CMK (cell line): ENCODE results near the gene EMC8.
"Not testable (repeated sequence)": the region's sequence is repeated elsewhere in the genome, so short reads cannot be mapped to it uniquely, and the experiment has no call there.

Experiments
- DNase-seq: peaks from one replicate; pipeline ENCODE4 v3.0.0-alpha.2; 2010; ENCODE audit warnings: low read depth

Gene EMC8

GRCh38 chr16:85835227-85835751 lies 35.9 kb upstream of the EMC8 start:
- no peak for DNase-seq

- DNase-seq = no peak
Observed at GRCh38 chr16:85834741-85835140, 35.4 kb upstream of the EMC8 start.

- no peak for DNase-seq
Observed at GRCh38 chr16:85833219-85833920, 34.0 kb upstream of the EMC8 start.

GRCh38 chr16:85832570-85833218 lies 33.4 kb upstream of the EMC8 start:
- no peak for DNase-seq

- DNase-seq = no peak
Observed at GRCh38 chr16:85830821-85831220, 31.5 kb upstream of the EMC8 start.

GRCh38 chr16:85829751-85830445 lies 30.6 kb upstream of the EMC8 start:
- no peak for DNase-seq

- DNase-seq = no peak
Observed at GRCh38 chr16:85829171-85829719, 29.9 kb upstream of the EMC8 start.

GRCh38 chr16:85828166-85828565 lies 28.8 kb upstream of the EMC8 start:
- no peak for DNase-seq

GRCh38 chr16:85826686-85827247 lies 27.4 kb upstream of the EMC8 start:
- DNase-seq = no peak

GRCh38 chr16:85825326-85825725 lies 26.0 kb upstream of the EMC8 start:
- DNase-seq = no peak

GRCh38 chr16:85824161-85825135 lies 25.1 kb upstream of the EMC8 start:
- DNase-seq = no peak

- DNase-seq = no peak
Observed at GRCh38 chr16:85823328-85823920, 24.1 kb upstream of the EMC8 start.

GRCh38 chr16:85822145-85822544 lies 22.8 kb upstream of the EMC8 start:
- DNase-seq = no peak

GRCh38 chr16:85821390-85822135 lies 22.2 kb upstream of the EMC8 start:
- peak; percentile 41 for DNase-seq

GRCh38 chr16:85820604-85821372 lies 21.4 kb upstream of the EMC8 start:
- no peak for DNase-seq

GRCh38 chr16:85819771-85820170 lies 20.4 kb upstream of the EMC8 start:
- DNase-seq = no peak

- DNase-seq = peak; percentile 71
Observed at GRCh38 chr16:85819245-85819644, 19.9 kb upstream of the EMC8 start.

- not testable (repeated sequence) for DNase-seq
Observed at GRCh38 chr16:85817195-85817594, 17.9 kb upstream of the EMC8 start.

- no peak for DNase-seq
Observed at GRCh38 chr16:85816159-85816558, 16.8 kb upstream of the EMC8 start.
